GM18505 (cell line): Measurements from ENCODE around the gene COG2.
A peak's percentile ranks its signal among the peaks of the same experiment; 100 is the strongest.
"Not testable (repeated sequence)": the region's sequence is repeated elsewhere in the genome, so short reads cannot be mapped to it uniquely, and the experiment has no call there.

Source experiments
- ATAC-seq: cut with Tn5 transposase; IDR thresholded peaks from one replicate; pipeline ENCODE4 v1.9.1; 2021; ENCODE audit not compliant: unreplicated experiment
- POLR2A ChIP-seq: IDR thresholded peaks from 4 replicates; pipeline ENCODE4 v1.6.1; 2011; ENCODE audit warnings: borderline replicate concordance; ENCODE audit not compliant: insufficient read depth, insufficient read length; ENCODE audit errors: extremely low read depth

COG2 gene

GRCh38 chr1:230642263-230642959 is at the start of gene COG2:
Gene COG2, plus strand, starts transcription at chr1:230642481. Its CDS starts 126 bp downstream, at chr1:230642607.
- peak; percentile 88 for TF ChIP-seq POLR2A

GRCh38 chr1:230592848-230593414 is 49.4 kb upstream of the COG2 start:
- no peak for TF ChIP-seq POLR2A
- no peak for ATAC-seq

More at GRCh38 chr1:230642263-230642959, at the start of gene COG2:
- ATAC-seq = peak; percentile 93

GRCh38 chr1:230594214-230594773 is 48.0 kb upstream of the COG2 start:
- ATAC-seq = no peak
- no peak for TF ChIP-seq POLR2A

GRCh38 chr1:230595181-230595580 is 47.1 kb upstream of the COG2 start:
- no peak for TF ChIP-seq POLR2A
- ATAC-seq = no peak

GRCh38 chr1:230596306-230596705 is 46.0 kb upstream of the COG2 start:
- no peak for ATAC-seq
- no peak for TF ChIP-seq POLR2A

- no peak for TF ChIP-seq POLR2A
- ATAC-seq = no peak
These were observed 43.5 kb upstream of the COG2 start for GRCh38 chr1:230598745-230599144.

- ATAC-seq = no peak
- no peak for TF ChIP-seq POLR2A
These were observed 42.2 kb upstream of the COG2 start for GRCh38 chr1:230599926-230600656.

GRCh38 chr1:230600657-230601400 is 41.5 kb upstream of the COG2 start:
- ATAC-seq = not testable (repeated sequence)

- no peak for TF ChIP-seq POLR2A
- ATAC-seq = no peak
These were observed 33.1 kb upstream of the COG2 start for GRCh38 chr1:230609208-230609607.

GRCh38 chr1:230610589-230610988 is 31.7 kb upstream of the COG2 start:
- no peak for ATAC-seq
- TF ChIP-seq POLR2A = no peak

- ATAC-seq = no peak
These were observed 31.0 kb upstream of the COG2 start for GRCh38 chr1:230611128-230611877.

GRCh38 chr1:230611878-230612235 is 30.4 kb upstream of the COG2 start:
- no peak for TF ChIP-seq POLR2A
- ATAC-seq = no peak

More at GRCh38 chr1:230611128-230611877, 31.0 kb upstream of the COG2 start:
- no peak for TF ChIP-seq POLR2A
